ENCODE results near the gene HLA-DMA. TPM values are rescaled to one million over a fixed set of nuclear protein-coding genes. Genes with fewer than 3 reads are reported as not detected.
A peak's percentile ranks its signal among the peaks of the same experiment; 100 is the strongest.

The HLA-DMA gene
- total RNA-seq, 1 donor = 9.0 TPM

DNA sequence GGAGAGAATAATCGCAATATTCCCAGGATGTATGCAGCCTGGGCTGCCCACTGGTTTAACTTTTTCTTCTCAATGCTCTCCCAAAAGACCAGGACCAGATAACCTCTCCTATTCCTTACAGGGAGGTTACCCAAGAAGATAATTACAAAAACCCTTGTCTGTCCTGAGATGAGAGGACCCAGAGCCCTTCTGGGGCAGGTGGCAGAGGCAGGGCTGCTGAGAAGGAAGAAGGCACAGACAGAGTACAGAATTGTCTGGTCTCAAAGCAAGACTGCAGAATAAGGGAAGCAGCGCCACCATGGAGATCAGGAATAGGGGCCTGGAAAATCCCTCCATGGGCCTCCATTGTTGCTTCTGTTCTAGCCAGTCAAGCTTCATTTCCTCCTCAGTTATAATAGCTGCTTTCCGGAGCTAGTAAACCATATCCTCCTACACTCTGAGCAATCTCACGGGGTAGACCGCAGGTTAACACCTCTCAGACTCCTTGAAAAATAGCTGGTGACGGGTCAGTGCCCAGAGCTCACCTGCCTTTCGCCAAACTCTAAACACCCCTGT, 11.6 kb downstream of the HLA-DMA start:
- DNase-seq (ENCODE audit: insufficient read length, low spot score, missing footprints) = no peak
- Histone ChIP-seq H3K27me3 (ENCODE audit: insufficient read depth, low read length) (peaks cover 31% of the 10 kb centered on the region), H3K36me3 (ENCODE audit: insufficient read depth, low read length) (no peaks in the 10 kb centered on the region), H2AFZ (ENCODE audit: low read length) (no peak overlapping the region), H4K20me1 (ENCODE audit: insufficient read depth, low read length) (no peaks in the 10 kb centered on the region), H3K4me1 (ENCODE audit: insufficient read depth, low read length) (no peaks in the 10 kb centered on the region), H3K4me3 (ENCODE audit: insufficient read depth, low read length) (no peak overlapping the region), H3K9me3 (ENCODE audit: low read depth, low read length) (no peaks in the 10 kb centered on the region), H3K4me2 (ENCODE audit: insufficient read depth, low read length) (peak overlapping the region; percentile 79), H3K27ac (ENCODE audit: low read depth, low read length) (no peak overlapping the region), H3K79me2 (ENCODE audit: insufficient read depth, low read length) (no peaks in the 10 kb centered on the region)
- TF ChIP-seq, protein P1, sequence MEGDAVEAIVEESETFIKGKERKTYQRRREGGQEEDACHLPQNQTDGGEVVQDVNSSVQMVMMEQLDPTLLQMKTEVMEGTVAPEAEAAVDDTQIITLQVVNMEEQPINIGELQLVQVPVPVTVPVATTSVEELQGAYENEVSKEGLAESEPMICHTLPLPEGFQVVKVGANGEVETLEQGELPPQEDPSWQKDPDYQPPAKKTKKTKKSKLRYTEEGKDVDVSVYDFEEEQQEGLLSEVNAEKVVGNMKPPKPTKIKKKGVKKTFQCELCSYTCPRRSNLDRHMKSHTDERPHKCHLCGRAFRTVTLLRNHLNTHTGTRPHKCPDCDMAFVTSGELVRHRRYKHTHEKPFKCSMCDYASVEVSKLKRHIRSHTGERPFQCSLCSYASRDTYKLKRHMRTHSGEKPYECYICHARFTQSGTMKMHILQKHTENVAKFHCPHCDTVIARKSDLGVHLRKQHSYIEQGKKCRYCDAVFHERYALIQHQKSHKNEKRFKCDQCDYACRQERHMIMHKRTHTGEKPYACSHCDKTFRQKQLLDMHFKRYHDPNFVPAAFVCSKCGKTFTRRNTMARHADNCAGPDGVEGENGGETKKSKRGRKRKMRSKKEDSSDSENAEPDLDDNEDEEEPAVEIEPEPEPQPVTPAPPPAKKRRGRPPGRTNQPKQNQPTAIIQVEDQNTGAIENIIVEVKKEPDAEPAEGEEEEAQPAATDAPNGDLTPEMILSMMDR (IDR thresholded peaks at IDR 0.05; ENCODE audit: extremely low read depth, low read depth, low read length) = no peak

DNA sequence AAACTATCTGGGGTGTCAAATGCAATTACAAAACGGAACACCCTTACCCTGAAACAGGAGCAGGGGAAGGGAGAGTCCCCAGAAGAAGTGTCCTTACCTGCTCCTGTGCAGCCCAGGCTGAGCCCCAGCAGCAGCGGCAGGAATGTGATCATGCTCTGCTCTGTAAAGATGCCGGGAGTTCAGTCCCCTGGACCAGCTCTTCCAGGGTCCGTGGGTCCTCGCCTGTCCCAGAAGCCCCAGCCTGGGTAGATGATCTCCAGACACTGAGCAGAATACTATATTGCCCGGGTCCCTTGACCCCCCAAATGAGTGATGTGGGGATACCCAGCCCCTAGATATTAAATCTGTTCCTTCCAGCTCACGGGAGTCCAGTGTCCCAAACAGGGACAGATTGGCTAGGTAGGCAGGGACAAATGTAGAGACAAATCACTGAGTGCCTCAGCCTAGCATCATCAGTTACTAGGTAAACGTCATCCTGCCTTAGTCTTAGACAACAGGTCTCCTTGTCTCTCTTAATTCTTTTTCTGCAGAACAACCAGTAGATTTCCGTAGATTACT, 12.2 kb downstream of the HLA-DMA start, which contains the start of gene HLA-DMB:
TSS of gene HLA-DMB (minus strand) at position 373 of the 558 bp plus-strand sequence. CDS start at position 152, 221 bp downstream.
- Histone ChIP-seq H3K4me3 (ENCODE audit: insufficient read depth, low read length) (peak within 1 kb of the TSS; percentile 63), H3K4me2 (ENCODE audit: insufficient read depth, low read length) (peak within 1 kb of the TSS; percentile 79), H3K4me1 (ENCODE audit: insufficient read depth, low read length) (no peaks in the 10 kb centered on the region), H3K27me3 (ENCODE audit: insufficient read depth, low read length) (peaks cover 31% of the 10 kb centered on the region), H3K27ac (ENCODE audit: low read depth, low read length) (no peak within 1 kb of the TSS), H2AFZ (ENCODE audit: low read length) (peak within 1 kb of the TSS; percentile 73), H3K79me2 (ENCODE audit: insufficient read depth, low read length) (no peaks in the 10 kb centered on the region), H3K36me3 (ENCODE audit: insufficient read depth, low read length) (no peaks in the 10 kb centered on the region), H4K20me1 (ENCODE audit: insufficient read depth, low read length) (no peaks in the 10 kb centered on the region), H3K9me3 (ENCODE audit: low read depth, low read length) (no peaks in the 10 kb centered on the region)
- TF ChIP-seq, protein P1 (IDR thresholded peaks at IDR 0.05; ENCODE audit: extremely low read depth, low read depth, low read length) = no peak
- DNase-seq (ENCODE audit: insufficient read length, low spot score, missing footprints) = peak; percentile 89

DNA sequence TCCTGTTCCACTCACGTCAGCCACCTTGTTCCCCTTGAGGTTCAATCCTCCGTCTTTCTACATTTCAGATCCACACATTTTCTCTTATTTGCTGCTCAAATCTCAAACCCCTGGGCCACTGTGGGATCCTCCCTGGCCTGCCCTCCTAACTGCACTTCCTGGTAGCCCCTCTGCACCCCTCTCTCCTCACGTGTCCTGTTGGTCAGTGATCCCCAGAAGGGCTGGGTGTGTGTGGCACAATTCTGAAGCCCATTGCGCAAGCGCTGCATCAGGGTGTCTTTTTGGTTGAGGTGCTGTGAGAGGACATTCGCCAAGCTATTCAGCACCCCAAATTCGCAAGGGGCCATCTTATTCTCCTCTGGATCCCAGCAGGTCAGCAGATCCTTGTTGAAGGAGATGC, 14.4 kb downstream of the HLA-DMA start:
- TF ChIP-seq, protein P1 (IDR thresholded peaks at IDR 0.05; ENCODE audit: extremely low read depth, low read depth, low read length) = no peak
- no peak overlapping the region for H3K4me3 ChIP-seq (ENCODE audit: insufficient read depth, low read length)
- H4K20me1 ChIP-seq (ENCODE audit: insufficient read depth, low read length) = no peaks in the 10 kb centered on the region
- H3K36me3 ChIP-seq (ENCODE audit: insufficient read depth, low read length) = no peaks in the 10 kb centered on the region
- no peaks in the 10 kb centered on the region for H3K79me2 ChIP-seq (ENCODE audit: insufficient read depth, low read length)
- H3K4me2 ChIP-seq (ENCODE audit: insufficient read depth, low read length) = no peak overlapping the region
- peaks cover 31% of the 10 kb centered on the region for H3K27me3 ChIP-seq (ENCODE audit: insufficient read depth, low read length)
- no peaks in the 10 kb centered on the region for H3K9me3 ChIP-seq (ENCODE audit: low read depth, low read length)
- no peak overlapping the region for H3K27ac ChIP-seq (ENCODE audit: low read depth, low read length)
- H3K4me1 ChIP-seq (ENCODE audit: insufficient read depth, low read length) = no peaks in the 10 kb centered on the region
- no peak overlapping the region for H2AFZ ChIP-seq (ENCODE audit: low read length)
- DNase-seq (ENCODE audit: insufficient read length, low spot score, missing footprints) = no peak

DNA sequence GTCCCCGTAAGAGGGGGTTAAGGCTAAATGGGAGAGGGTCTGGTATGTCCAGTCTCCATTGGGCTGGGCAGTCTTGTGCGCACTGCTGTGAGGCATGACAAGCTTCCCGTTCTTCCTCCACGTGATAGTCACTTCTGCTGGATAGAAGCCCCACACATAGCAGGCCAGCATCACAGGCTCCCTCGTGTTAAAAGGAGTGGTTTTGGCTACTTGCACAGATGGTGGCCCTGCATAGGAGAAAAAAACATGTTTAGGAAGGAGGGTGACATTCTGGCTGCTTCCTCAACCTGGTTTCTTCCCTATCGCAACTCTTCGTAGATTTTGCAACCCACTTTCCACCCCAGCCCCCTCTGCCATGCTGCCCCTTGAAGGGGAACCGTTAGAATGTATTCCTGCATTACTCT, 15.7 kb downstream of the HLA-DMA start:
- Histone ChIP-seq H3K36me3 (ENCODE audit: insufficient read depth, low read length) (no peaks in the 10 kb centered on the region), H3K4me2 (ENCODE audit: insufficient read depth, low read length) (no peak overlapping the region), H3K27ac (ENCODE audit: low read depth, low read length) (no peak overlapping the region), H4K20me1 (ENCODE audit: insufficient read depth, low read length) (no peaks in the 10 kb centered on the region), H3K4me3 (ENCODE audit: insufficient read depth, low read length) (no peak overlapping the region), H2AFZ (ENCODE audit: low read length) (no peak overlapping the region), H3K79me2 (ENCODE audit: insufficient read depth, low read length) (no peaks in the 10 kb centered on the region), H3K4me1 (ENCODE audit: insufficient read depth, low read length) (no peaks in the 10 kb centered on the region), H3K27me3 (ENCODE audit: insufficient read depth, low read length) (peaks cover 33% of the 10 kb centered on the region), H3K9me3 (ENCODE audit: low read depth, low read length) (no peaks in the 10 kb centered on the region)
- TF ChIP-seq, protein P1 (IDR thresholded peaks at IDR 0.05; ENCODE audit: extremely low read depth, low read depth, low read length) = no peak
- no peak for DNase-seq (ENCODE audit: insufficient read length, low spot score, missing footprints)

All from osteoblast (primary cell).